Gastroesophageal sphincter (tissue), 3 donors: ENCODE data around the gene PDE11A.

Experiments used
- POLR2A ChIP-seq, 2 donors: fragments of 450-650 bp; IDR thresholded peaks; one replicate each; pipeline ENCODE4 v1.6.1; 2017; ENCODE audit warnings: antibody characterized with exemption in 2 of 2, mild to moderate bottlenecking in 2 of 2, moderate library complexity in 1 of 2
- POLR2AphosphoS5 ChIP-seq: sonication (generic); formaldehyde crosslinking; IDR thresholded peaks from one replicate; pipeline ENCODE4 v1.6.1; 2017; ENCODE audit warnings: antibody characterized with exemption
- TF ChIP-seq, protein P1 (sequence below), 4 experiments: fragments of 200-600 bp in 2 of 4; fragments of 450-650 bp in 2 of 4; sonication (generic) in 1 of 4; IDR thresholded peaks; one replicate each; pipeline ENCODE4 v1.5.1; 2017 to 2019; ENCODE audit warnings: antibody characterized with exemption in 4 of 4, mild to moderate bottlenecking in 2 of 4, moderate library complexity in 2 of 4

- TF ChIP-seq POLR2A (IDR thresholded peaks at IDR 0.05) (no peak), POLR2AphosphoS5 (no peak)
- TF ChIP-seq, protein P1, sequence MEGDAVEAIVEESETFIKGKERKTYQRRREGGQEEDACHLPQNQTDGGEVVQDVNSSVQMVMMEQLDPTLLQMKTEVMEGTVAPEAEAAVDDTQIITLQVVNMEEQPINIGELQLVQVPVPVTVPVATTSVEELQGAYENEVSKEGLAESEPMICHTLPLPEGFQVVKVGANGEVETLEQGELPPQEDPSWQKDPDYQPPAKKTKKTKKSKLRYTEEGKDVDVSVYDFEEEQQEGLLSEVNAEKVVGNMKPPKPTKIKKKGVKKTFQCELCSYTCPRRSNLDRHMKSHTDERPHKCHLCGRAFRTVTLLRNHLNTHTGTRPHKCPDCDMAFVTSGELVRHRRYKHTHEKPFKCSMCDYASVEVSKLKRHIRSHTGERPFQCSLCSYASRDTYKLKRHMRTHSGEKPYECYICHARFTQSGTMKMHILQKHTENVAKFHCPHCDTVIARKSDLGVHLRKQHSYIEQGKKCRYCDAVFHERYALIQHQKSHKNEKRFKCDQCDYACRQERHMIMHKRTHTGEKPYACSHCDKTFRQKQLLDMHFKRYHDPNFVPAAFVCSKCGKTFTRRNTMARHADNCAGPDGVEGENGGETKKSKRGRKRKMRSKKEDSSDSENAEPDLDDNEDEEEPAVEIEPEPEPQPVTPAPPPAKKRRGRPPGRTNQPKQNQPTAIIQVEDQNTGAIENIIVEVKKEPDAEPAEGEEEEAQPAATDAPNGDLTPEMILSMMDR (IDR thresholded peaks at IDR 0.05) = no peak
Measured at GRCh38 chr2:177731384-177731783, 341.2 kb downstream of the PDE11A start.
